Uterus (tissue), 2 donors: Measurements from ENCODE around the gene TRH.

Experiments used
- CTCF ChIP-seq, 4 experiments: fragments of 200-600 bp in 2 of 4; fragments of 450-650 bp in 2 of 4; sonication (generic) in 2 of 4; IDR thresholded peaks; one replicate each; pipeline ENCODE4 v1.5.1; 2016 to 2019; ENCODE audit warnings: antibody characterized with exemption in 4 of 4, mild to moderate bottlenecking in 2 of 4, moderate library complexity in 1 of 4
- POLR2A ChIP-seq, 2 donors: fragments of 450-650 bp; IDR thresholded peaks; one replicate each; pipeline ENCODE4 v1.6.1; 2016; ENCODE audit warnings: antibody characterized with exemption in 2 of 2, mild to moderate bottlenecking in 1 of 2, moderate library complexity in 1 of 2

GRCh38 chr3:129950318-129951046 is 24.0 kb upstream of the TRH start:
- TF ChIP-seq CTCF (IDR thresholded peaks at IDR 0.05): no peak
- no peak for TF ChIP-seq POLR2A (IDR thresholded peaks at IDR 0.05)
